Ascending aorta (tissue), 2 donors: ENCODE measurements around the gene NOL4L. TPM values are rescaled to one million over a fixed set of nuclear protein-coding genes. Genes with fewer than 3 reads are reported as not detected.

ENCODE experiments used
- DNase-seq, 2 donors: peaks; one replicate each; pipeline ENCODE4 v3.0.0-alpha.2; 2019; ENCODE audit warnings: low spot score in 2 of 2
- H3K27ac ChIP-seq, 2 donors: fragments of 200-600 bp; sonication (generic); one replicate each; pipeline ENCODE4 v1.5.1; 2016 to 2017; ENCODE audit warnings: mild to moderate bottlenecking in 1 of 2
- H3K27me3 ChIP-seq: fragments of 200-600 bp; sonication (generic); one replicate; pipeline ENCODE4 v1.5.1; 2017
- H3K36me3 ChIP-seq, 2 donors: fragments of 200-600 bp; sonication (generic); one replicate each; pipeline ENCODE4 v1.5.1; 2016
- H3K4me1 ChIP-seq, 2 donors: fragments of 200-600 bp; sonication (generic); one replicate each; pipeline ENCODE4 v1.5.1; 2016 to 2017; ENCODE audit warnings: mild to moderate bottlenecking in 1 of 2
- H3K4me3 ChIP-seq, 2 donors: fragments of 200-600 bp; sonication (generic); one replicate each; pipeline ENCODE4 v1.5.1; 2016 to 2017; ENCODE audit warnings: mild to moderate bottlenecking in 1 of 2
- H3K9me3 ChIP-seq, 2 donors: fragments of 200-600 bp; sonication (generic); one replicate each; pipeline ENCODE4 v1.5.1; 2016
- intact Hi-C: fragments of 100-400 bp; cut with DNase I; formaldehyde crosslinking; loops from one replicate; pipeline ENCODE4 v1.15.1; 2023
- total RNA-seq: library from RNA; depleted of rRNA; stranded (reverse); fragments of >200 nt; gene quantifications from one replicate; pipeline ENCODE4 v1.1.0, GENCODE V29; 2016
- TF ChIP-seq, protein P1 (sequence below), 3 experiments: fragments of 200-600 bp in 2 of 3; fragments of 450-650 bp in 1 of 3; sonication (generic) in 2 of 3; IDR thresholded peaks; one replicate each; pipeline ENCODE4 v1.5.1; 2016 to 2019; ENCODE audit warnings: antibody characterized with exemption in 3 of 3, mild to moderate bottlenecking in 1 of 3, moderate library complexity in 1 of 3

The NOL4L gene
- total RNA-seq, 1 donor from 2014 or later = 19.8 TPM

DNA sequence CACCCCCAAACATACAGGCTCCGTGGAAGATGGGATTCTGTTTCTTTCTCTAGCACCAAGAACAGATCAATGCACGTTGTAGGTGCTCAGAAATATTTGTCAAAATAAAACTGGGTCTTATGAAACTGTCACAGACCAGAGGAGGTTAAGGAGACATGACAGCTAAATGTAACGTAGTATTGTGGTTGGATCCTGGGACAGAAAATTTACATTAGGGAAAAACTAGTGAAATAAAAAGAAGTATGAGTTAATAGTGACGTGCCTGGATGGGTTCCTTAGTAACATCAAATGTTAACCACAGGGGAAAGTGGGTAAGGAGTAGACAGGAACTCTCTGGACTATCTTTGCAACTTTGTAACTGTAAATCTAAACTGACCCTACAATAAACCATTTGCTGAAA, 31.5 kb downstream of the NOL4L start:
- TF ChIP-seq, protein P1, sequence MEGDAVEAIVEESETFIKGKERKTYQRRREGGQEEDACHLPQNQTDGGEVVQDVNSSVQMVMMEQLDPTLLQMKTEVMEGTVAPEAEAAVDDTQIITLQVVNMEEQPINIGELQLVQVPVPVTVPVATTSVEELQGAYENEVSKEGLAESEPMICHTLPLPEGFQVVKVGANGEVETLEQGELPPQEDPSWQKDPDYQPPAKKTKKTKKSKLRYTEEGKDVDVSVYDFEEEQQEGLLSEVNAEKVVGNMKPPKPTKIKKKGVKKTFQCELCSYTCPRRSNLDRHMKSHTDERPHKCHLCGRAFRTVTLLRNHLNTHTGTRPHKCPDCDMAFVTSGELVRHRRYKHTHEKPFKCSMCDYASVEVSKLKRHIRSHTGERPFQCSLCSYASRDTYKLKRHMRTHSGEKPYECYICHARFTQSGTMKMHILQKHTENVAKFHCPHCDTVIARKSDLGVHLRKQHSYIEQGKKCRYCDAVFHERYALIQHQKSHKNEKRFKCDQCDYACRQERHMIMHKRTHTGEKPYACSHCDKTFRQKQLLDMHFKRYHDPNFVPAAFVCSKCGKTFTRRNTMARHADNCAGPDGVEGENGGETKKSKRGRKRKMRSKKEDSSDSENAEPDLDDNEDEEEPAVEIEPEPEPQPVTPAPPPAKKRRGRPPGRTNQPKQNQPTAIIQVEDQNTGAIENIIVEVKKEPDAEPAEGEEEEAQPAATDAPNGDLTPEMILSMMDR (IDR thresholded peaks at IDR 0.05) = no peak
- intact Hi-C loops = no loop called here
- Histone ChIP-seq H3K27me3 (no peaks in the 10 kb centered on the region), H3K4me3 (no peak overlapping the region), H3K27ac (no peak overlapping the region), H3K36me3 (no peaks in the 10 kb centered on the region), H3K4me1 (no peaks in the 10 kb centered on the region), H3K9me3 (no peaks in the 10 kb centered on the region)
- no peak for DNase-seq

GRCh38 chr20:32551693-32552092, 33.4 kb downstream of the NOL4L start:
- no peaks in the 10 kb centered on the region for H3K4me1 ChIP-seq
- intact Hi-C loops = no loop called here
- no peak for DNase-seq
- no peak overlapping the region for H3K4me3 ChIP-seq
- no peaks in the 10 kb centered on the region for H3K27me3 ChIP-seq
- no peaks in the 10 kb centered on the region for H3K36me3 ChIP-seq
- no peak overlapping the region for H3K27ac ChIP-seq
- TF ChIP-seq, protein P1 (IDR thresholded peaks at IDR 0.05) = no peak
- no peaks in the 10 kb centered on the region for H3K9me3 ChIP-seq

DNA sequence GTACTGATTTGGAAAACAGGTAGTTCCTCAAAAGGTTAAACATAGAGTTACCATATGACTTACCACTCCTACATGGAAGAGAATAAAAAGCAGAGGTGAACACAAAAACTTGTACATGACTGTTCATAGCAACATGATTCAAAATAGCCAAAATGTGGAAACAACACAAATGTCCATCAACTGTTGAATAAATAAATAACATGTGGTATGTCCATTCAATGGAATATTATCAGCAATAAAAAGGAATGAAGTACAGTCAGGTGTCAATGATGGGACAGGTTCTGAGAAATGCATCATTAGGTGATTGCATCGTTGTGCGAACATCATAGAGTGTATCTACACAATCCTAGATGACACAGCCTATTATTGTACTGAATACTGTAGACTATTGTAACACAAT, 35.3 kb downstream of the NOL4L start:
- TF ChIP-seq, protein P1 (IDR thresholded peaks at IDR 0.05) = no peak
- no peak for DNase-seq
- H3K27ac ChIP-seq = no peak overlapping the region
- intact Hi-C loops = no loop called here
- H3K36me3 ChIP-seq = no peaks in the 10 kb centered on the region
- no peaks in the 10 kb centered on the region for H3K27me3 ChIP-seq
- no peaks in the 10 kb centered on the region for H3K9me3 ChIP-seq
- H3K4me1 ChIP-seq = no peaks in the 10 kb centered on the region
- no peak overlapping the region for H3K4me3 ChIP-seq

GRCh38 chr20:32547753-32548034, 37.4 kb downstream of the NOL4L start:
- Histone ChIP-seq H3K36me3 (no peaks in the 10 kb centered on the region), H3K4me3 (no peak overlapping the region), H3K9me3 (no peaks in the 10 kb centered on the region), H3K4me1 (no peaks in the 10 kb centered on the region), H3K27me3 (no peaks in the 10 kb centered on the region), H3K27ac (no peak overlapping the region)
- TF ChIP-seq, protein P1 (IDR thresholded peaks at IDR 0.05) = no peak
- no peak for DNase-seq
- intact Hi-C loops = no loop called here

DNA sequence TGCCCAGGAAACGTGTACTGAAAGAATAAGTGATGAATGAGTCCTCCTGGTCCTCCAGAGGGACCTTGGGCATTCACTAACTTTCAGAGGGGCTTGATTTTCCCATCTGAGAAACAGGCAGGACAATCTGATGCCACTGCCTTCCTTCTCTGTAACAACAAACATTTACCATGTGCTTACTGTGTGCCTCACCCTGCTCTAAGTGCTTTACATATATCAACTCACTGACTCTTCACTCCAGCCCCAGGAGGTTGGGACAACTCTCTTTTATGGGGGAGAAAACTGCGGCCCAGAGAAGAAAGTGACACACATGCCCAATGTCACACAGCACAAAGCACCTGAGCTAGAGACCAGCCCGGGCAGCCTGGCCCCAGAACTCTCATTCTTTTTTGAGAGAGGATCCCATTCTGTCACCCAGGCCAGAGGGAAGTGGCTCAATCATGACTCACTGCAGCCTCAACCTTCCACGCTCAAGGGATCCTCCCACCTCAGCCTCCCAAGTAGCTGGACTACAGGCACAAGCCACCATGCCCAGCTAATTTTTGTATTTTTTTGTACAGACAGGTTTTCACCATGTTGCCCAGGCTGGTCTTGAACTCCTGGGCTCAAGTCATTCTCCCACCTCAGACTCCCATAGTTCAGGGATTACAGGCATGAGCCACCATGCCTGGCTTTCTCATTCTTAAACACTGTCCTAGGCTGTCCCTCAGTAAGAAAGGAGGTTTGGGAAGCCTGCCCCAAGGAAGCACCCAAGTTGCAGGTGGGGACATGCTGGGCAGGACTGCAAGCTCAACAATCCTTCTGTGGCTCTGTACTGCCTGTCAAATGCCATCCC, 38.0 kb downstream of the NOL4L start:
- no peak overlapping the region for H3K4me3 ChIP-seq
- intact Hi-C loops = no loop called here
- no peak overlapping the region for H3K27ac ChIP-seq
- H3K9me3 ChIP-seq = no peaks in the 10 kb centered on the region
- H3K27me3 ChIP-seq = no peaks in the 10 kb centered on the region
- no peak for DNase-seq
- TF ChIP-seq, protein P1 (IDR thresholded peaks at IDR 0.05) = no peak
- H3K36me3 ChIP-seq = no peaks in the 10 kb centered on the region
- H3K4me1 ChIP-seq = no peaks in the 10 kb centered on the region
